GM12872 (cell line): ENCODE results near the gene FADS3.

ENCODE experiments used
- TF ChIP-seq, protein P1 (sequence below): IDR thresholded peaks from 3 replicates; pipeline ENCODE4 v1.5.1; 2011; ENCODE audit warnings: low read depth, mild to moderate bottlenecking, low read length, moderate library complexity; ENCODE audit not compliant: insufficient read depth

Gene FADS3

DNA sequence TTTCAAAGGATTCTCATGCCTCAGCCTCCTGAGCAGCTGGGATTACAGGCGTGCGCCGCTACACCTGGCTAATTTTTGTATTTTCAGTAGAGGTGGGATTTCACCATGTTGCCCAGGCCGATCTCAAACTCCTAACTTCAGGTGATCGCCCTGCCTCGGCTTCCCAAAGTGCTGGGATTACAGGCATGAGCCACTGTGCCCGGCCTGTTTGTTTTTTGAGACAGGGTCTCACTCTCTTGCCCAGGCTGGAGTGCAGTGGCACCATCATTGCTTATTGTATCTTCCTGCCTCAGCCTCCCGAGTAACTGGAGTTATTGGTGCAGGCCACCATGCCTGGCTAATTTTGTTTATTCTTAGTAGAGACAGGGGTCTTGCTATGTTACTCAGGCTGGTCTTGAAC, 55.2 kb downstream of the FADS3 start:
- TF ChIP-seq, protein P1, sequence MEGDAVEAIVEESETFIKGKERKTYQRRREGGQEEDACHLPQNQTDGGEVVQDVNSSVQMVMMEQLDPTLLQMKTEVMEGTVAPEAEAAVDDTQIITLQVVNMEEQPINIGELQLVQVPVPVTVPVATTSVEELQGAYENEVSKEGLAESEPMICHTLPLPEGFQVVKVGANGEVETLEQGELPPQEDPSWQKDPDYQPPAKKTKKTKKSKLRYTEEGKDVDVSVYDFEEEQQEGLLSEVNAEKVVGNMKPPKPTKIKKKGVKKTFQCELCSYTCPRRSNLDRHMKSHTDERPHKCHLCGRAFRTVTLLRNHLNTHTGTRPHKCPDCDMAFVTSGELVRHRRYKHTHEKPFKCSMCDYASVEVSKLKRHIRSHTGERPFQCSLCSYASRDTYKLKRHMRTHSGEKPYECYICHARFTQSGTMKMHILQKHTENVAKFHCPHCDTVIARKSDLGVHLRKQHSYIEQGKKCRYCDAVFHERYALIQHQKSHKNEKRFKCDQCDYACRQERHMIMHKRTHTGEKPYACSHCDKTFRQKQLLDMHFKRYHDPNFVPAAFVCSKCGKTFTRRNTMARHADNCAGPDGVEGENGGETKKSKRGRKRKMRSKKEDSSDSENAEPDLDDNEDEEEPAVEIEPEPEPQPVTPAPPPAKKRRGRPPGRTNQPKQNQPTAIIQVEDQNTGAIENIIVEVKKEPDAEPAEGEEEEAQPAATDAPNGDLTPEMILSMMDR: no peak

DNA sequence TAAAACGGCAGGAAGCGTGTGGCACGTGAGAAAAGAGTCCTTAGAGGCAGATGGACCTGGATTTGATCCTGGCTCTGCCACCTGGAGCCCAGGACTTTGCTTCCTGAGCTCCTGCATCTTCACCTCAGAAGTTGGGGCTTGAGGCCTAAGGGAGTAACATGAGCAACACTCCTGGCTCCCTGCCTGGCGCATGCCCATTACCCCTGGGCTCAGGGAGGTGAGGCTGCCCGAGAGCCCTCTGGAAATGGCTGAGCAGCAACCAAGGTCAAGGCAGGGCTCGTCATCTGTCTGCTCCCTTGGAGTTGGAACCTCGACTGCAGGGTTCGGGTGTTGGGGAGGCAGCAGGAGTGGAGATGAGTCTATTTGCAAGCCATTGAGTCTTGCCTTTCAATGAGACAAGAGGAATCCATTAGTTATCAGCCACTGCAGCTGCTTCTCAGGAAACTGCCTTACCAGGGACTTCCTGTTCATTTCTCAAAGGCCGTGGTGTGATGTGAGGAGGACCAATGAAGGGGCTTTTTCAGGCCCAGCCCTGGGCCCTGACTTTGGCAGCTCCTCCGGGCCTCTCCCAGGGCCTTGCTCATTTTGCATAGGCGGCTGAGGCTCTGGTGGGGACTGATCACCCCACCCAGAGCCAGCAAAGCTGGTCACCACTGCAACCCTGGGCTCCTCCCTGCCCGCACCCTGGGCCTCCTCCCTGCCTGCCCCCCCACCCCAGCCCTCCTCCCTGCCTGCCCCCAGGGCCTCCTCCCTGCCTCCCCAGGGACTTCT, 56.9 kb downstream of the FADS3 start:
- TF ChIP-seq, protein P1: no peak

DNA sequence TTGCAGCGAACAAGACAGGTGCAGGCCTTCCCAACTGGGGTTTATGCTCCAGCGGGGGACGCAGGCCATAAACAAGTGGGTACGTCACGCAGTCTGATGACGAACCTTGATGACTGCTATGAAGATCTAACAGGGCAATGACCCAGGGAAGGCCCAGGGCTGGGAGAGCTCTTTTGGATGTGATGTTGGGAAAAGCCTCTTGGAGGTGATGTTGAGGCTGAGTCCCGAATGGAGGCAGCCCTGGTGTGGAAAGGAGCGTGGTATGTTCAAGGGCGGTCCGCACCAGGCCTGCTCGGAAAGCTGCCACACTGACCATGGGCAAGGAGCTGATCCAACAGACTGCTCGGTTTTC, 57.4 kb downstream of the FADS3 start:
- TF ChIP-seq, protein P1: no peak

DNA sequence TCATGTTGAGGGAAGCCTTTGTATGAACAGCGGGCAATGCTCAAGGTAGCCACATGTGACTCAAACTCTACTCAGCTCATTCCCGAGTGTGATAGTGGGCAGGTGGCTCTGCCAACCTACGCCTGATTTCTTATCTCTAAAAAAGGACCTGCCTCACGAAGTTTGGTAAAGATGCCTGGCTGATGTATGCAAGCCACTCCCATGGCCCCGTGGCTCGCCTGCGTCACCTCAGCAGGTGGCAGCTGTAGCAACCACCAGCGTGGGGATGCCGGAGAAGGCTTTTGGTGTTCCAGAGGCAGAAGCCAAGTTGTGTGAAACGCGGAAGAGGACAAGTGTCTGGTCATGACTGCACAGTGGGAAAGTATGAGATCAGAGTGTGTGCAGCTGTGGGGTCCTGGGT, 57.9 kb downstream of the FADS3 start:
- TF ChIP-seq, protein P1: no peak

DNA sequence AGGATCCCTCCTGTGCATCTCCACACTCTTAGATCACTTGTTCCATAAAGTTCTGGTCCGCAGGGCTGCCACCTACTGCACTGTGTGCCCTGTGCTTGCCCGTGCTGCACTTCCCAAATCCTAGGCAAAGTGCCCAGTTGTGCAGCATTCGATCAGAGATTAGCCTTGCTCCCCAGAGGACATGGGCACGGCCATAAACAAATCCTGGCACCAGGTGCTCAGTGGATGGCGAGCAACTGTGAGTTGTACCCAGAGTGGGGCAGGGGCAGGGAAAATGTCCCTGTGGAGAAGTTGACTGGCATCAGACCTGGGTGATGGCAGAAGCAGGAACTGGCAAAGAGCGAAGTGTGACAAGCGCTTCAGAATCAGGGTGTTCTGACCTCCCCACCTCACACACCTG, 58.6 kb downstream of the FADS3 start:
- TF ChIP-seq, protein P1: no peak

DNA sequence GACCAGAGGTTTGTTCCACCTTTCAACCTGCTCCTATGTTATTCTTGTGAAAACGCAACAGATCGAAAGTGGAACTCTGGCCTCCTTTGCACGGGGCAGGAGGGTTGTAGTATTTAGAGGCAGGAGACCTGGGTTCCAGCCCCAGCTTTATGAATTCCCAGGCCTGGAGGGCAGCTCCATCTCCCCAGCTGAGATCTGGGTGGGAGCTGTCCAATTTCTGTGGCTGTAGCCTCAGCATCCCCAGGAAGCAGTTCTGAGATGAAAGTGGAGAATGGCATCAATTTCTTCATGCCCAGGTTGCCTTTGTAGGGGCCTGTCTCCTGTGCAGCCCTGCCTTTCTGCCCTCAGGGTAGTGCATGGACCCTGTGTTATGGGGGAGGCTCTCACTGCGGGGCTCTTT, 59.1 kb downstream of the FADS3 start:
- TF ChIP-seq, protein P1: no peak

DNA sequence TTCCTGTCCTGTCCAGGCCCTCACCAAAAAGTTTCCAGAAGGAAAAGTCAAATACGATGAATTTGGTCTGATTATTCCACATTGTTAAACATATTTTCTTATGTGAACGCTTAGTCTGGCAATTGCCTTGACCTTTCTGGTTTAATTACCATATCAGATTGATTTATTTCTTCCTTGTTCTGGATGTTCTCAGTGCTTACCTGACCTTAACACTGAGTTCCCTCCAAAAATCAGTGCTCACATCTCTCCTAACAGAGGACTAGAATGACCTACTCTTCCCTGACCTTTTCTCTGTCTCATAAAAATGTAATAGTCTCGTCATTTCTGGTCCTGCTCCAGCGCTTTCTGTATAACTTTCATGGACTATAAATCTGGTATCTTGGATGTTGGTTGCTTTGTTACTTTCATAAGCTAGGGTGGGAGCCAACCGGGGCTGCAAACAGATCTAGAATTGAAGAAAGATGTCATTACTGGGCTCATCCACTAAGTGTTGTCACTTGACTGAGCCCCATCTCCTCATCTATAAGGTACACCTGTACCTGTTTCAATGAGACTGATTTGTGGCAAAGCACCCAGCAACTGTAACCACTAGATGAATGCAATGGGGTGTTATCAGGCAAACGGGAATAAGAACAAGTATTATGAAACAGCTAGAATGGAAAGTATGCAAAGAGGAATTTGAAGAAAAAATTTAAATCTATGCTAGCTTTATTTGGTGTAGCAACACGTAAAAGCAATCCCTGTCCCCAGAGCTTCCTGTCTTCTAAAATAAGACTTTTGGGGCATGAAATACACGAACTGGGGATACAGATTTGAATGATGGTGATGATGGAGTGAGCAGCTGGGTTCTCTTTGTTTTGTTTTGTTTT, 60.9 kb downstream of the FADS3 start:
- TF ChIP-seq, protein P1: no peak
